Stimulated activated CD4-positive, alpha-beta T cell treated with anti-CD3 and anti-CD28 coated beads, Interleukin-15, amount 100 ng/mL, for 1 hour (primary cell): Measurements from ENCODE around the gene HDLBP.
"Not testable (repeated sequence)": the region's sequence is repeated elsewhere in the genome, so short reads cannot be mapped to it uniquely, and the experiment has no call there.

Experiments
- DNase-seq, 2 donors: peaks; one replicate each; pipeline ENCODE4 v3.0.0-alpha.2; 2020; ENCODE audit warnings: low read depth in 1 of 2, low spot score in 1 of 2

The HDLBP gene

GRCh38 chr2:241279828-241280227, 35.6 kb downstream of the HDLBP start:
- DNase-seq = no peak

GRCh38 chr2:241279413-241279812, 36.1 kb downstream of the HDLBP start:
- DNase-seq = no peak

DNA sequence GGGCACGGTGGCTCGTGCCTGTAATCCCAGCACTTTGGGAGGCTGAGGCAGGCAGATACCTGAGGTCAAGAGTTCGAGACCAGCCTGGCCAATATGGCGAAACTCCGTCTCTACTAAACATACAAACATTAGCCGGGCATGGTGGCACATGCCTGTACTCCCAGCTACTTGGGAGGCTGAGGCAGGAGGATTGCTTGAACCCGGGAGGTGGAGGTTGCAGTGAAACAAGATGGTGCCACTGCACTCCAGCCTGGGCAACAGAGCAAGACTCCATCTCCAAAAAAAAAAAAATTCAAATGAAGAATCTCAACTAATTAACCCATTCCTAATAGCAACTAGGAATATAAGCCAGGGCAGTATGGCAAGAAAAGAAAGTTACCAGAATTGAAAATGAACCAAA, 37.2 kb downstream of the HDLBP start:
- not testable (repeated sequence) for DNase-seq

DNA sequence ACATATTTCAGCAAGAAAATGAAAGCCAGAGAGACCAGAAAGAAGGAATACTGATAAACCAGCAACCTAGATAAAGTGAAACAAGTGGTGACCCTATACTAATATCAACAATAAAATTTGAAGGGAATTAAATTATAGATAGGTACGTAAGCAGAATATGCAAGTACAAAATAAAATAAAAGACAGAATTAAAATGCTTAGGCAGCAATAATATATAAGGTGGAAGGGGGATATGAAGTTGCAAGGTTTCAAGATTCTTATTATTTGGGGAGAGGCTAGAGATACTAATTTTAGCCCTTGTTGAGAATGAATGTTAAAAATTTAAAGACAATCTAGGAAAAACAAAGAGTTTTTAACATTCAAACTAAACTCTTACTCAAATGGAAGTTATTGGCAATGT, 39.6 kb downstream of the HDLBP start:
- DNase-seq = no peak

DNA sequence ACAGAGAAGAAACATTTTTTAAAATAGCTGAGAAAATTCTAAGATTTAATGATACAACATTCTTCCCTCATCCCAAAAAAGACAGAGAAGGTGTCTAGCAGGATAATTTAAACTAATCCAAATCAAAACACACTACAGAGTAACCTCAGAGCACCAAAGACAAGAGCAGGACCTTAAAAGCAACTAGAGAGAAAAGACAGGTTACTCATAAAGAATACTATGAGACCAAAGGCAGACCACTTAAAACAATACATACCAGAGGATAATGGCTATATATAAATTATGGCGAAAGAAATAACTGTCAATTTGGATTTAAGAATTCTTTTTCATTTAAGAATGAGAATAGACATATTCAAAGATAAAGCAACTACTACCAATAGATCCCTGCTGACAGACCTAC, 40.0 kb downstream of the HDLBP start:
- DNase-seq = no peak

GRCh38 chr2:241274127-241274526, 41.3 kb downstream of the HDLBP start:
- DNase-seq = no peak

- DNase-seq = no peak
Observed at GRCh38 chr2:241273210-241274020, 42.1 kb downstream of the HDLBP start.

GRCh38 chr2:241272303-241273209, 42.9 kb downstream of the HDLBP start:
- peak; percentile 13 to 35 for DNase-seq

DNA sequence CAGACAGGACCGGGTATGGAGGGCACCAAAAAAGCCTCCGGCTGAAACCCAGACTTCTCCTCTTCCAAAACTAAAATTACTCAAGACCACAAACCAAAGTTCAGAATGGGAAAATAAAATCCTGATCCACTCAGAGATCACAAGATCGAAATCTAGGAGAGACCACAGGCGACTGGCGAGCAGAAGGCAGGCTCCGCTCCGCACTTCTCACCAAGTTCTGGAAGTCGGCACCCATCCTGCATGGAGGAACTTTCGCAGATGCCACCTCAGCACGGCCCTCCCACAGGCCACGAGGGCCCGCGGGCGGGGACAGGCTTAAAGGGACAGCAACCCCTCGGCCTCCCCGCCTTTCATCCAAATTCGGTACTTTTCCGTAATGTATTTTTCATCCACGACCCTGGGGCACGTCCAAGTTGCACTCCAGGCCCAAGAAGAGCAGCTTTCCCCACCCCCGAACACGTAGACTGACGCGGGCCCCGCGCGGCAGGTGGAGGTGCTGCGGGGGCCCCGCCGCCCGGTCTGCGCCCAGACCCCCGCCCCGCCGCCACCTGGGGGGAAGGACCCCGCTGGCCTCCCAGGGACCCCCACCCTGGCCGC, 43.7 kb downstream of the HDLBP start:
- peak; percentile 16 to 43 for DNase-seq

GRCh38 chr2:241270531-241270930, 44.9 kb downstream of the HDLBP start:
- no peak for DNase-seq

DNA sequence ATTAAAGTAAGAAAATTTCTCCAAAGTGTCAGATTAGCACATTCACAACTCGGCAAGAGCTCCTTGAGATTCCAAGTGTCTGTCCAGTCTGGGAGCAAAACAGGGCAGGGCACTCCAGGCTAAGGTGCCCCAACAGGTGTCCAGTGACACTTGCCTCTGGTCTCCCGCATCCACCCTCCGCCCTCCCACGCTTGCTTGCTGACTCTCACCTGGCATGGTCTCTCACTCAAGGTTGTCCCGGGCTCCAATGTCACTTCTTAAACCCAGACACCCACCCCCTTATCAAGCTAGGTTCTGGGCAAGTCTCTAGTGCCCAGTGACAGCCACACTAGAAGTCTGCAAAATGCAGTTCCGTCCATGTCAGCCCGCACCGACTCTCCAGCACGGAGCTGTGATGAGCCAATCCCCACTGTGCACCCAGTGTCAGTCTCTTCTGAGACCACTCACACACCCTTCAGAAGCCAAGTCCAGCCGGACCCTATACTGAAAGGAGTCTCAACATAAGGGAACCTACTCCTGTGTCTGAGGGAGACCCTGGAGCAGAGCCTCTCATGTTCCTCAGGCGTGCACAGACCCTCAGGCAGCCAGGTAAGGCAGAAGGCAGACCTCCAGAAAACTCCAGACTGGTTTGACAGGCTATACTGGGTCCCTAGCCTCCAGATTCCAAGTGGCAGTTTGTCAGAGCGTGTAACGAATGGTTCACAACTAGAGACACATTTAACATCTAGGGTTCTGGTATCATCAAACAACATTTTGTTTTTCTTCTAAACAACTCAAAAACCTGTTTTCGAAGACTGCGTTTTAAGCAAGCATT, 45.6 kb downstream of the HDLBP start:
- DNase-seq = no peak

- no peak for DNase-seq
Observed at GRCh38 chr2:241268716-241269445, 46.6 kb downstream of the HDLBP start.

- no peak for DNase-seq
Observed at GRCh38 chr2:241268306-241268705, 47.2 kb downstream of the HDLBP start.

- DNase-seq = no peak
Observed at GRCh38 chr2:241267249-241268067, 48.0 kb downstream of the HDLBP start.

DNA sequence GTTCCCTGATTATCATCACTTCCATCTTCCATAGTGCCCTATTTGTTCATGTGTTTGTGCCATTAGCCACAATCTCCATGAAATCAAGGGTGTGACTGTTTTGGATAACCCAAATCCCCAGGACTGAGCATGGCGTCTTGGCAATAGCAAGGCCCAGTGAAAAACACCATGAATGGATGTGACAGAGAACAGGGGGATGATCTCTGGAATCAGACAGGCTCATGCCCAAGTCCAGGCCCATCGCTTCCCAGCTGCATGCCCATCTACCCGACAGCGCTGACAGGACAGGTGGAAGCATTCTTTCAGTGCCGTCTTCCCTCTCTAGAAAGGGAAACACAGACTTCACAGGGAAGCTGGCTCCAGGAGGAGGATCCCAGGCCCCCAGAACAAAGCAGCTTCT, 50.0 kb downstream of the HDLBP start:
- no peak for DNase-seq

DNA sequence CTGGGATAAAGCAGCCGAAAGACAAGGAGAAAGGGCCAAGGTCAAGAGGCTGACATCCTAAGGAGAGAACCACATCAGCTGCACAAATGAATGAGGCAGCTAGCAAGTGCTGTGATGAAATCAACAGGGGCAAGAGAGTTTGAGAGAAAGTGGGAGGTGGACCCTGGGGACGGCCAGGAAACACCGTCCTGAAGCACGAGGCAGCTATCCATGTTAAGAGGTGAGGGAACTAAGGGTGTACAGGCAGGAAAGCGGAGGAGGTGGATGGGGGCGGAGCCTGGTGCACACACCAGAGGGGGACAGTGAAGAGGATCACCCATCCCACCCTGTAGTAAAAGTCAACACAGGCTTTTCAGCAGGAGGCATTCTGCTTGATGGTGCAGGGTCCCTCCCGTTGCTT, 52.4 kb downstream of the HDLBP start:
- no peak for DNase-seq

DNA sequence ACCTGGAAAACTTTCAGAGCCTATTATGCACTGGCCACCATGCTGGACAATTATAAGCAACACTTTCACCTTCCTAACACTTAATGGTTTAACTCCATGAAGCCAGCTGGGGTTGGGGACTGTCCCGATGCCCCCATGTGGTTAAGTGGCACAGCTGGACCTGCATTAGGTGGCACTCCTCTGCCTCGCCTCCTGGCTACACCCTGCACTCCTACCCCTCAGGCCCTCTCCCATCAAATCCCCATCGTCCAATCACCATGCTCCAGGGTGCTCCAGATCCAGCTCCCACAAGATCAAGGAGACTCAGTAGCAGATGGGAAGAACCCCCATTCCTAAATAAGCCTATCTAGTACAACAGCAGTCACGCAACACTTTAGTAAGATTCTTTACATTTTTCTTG, 53.8 kb downstream of the HDLBP start:
- DNase-seq = no peak

DNA sequence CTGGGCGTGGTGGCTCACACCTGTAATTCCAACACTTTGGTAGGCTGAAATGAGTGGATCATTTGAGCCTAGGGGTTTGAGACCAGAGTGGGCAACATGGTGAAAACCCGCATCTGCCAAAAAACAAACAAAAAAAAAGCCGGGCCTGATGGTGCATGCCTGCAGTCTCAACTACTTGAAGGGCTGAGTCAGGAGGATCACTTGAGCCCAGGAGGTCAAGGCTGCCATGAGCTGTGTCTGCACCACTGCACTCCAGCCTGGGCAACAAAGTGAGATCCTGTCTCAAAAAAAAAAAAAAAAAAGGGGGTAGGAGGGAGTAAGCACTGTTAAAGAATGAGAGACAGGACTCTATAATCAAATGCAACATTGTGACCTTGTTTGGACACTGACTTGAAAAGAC, 54.6 kb downstream of the HDLBP start:
- DNase-seq = no peak

DNA sequence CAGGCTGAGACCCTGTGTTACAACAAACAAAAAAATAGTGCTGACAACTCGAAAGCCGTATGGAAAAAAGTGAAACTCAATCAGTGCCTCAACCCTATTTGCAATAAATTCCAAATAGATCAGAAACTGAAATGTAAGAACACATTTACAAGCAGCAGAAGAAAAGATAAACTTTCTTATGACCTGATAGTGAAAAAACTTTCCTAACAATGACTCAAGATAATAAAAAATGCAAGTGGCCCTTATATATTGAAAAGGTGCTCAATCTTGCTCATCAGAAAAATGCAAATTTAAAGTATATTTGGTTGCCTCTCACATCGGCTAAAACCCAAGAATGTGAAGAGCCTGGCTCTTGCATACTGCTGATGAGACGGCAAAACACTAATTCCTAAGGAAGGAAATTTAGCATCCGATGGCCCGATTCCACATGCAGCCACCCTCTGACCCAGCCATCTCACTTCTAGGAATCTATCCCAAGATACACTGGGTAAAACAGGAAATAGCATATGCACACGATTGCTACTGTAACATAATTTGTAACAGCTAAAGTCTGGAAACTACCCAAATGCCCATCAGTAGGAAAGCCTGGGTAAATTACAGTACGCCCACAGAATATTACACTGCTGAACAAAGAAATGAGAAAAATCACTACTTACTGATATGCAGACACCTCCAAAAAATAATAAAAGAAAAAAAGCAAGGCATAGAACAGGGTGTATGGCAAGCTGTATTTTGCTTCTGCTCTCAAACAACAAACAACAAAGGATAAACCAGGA, 56.8 kb downstream of the HDLBP start:
- no peak for DNase-seq
